Astrocyte of the hippocampus (primary cell): ENCODE results near the gene ITPKC.

Source experiments
- DNase-seq: peaks from one replicate; pipeline ENCODE4 v3.0.0; 2011; ENCODE audit warnings: low read depth, low spot score

Gene ITPKC

DNA sequence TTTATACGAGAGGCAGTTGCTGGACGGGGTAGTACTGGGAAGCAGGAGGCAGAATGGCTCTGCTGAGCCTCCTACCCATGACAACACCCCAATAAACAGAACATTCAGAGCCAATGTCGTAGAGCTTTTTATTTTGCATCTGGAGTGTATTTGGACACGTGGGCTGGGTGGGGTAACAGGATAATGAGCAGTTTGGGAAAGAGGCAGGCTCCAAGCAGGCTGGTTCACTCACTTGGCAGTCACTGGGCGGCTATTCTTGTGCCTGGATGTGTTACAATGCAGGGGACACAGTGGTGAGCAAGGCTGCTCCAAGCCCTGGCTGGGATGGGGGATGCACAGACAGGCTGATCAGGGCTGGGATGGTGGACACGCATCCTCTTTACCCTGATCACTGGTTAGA, 23.8 kb downstream of the ITPKC start:
- no peak for DNase-seq

DNA sequence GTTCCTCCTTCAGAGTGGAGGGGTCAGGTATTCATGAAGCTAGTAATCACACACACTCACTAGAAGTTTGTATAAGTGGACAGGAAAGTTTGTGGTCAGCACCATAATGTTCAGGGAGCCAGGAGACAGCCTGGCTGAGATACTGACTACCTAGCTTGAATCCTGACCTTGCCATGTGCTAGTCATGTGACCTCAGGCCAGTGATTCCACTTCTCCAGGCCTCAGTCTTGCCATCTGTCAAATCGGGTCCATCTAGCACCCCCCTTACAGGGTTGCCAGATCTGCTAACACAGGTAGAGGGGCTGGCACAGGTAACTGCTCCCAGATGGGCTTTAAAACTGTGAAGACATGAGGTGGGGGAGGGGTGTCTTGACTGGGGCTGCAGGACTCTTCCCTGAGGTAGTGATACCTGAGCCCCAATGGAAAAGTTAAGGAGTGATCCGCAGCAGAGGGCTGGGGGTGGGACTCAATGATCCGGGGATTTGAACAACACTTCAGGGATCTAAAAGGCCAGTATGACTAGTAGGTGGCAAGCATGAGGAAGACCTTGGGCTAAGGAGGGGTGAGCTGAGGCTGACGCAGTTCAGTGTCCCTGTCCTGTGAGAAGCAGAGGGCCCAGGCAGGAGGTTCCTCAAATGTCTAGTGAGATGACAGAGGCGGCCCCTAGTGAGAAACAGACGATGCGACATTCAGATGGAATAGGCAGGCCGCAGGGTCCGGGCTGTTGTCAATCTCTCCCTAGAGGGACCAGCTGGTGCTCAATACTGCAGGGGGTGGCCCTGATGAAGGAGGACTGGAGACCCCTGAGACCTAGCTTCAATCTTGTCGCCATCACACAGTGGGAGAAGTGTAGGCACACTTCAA, 24.8 kb downstream of the ITPKC start:
- DNase-seq: no peak

DNA sequence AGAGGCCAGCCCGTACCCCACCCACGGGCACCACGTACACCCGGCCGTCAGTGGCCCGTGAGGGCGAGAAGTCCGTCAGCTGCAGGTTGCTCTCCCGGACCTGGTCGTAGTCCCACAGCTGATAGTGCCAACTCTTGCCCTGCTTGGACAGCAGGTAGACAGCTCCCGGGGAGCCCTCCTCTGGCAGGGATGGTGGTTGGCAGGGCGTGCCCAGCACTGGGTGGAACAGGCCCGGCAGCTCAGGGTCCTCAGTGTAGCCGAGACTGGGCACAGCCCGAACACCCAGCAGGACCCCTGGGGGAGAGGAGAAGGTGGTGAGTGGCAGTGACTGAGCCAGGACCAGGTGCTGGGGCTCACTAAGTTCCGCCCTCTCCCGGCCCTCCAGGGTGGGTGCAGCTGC, 25.6 kb downstream of the ITPKC start:
- DNase-seq: no peak

GRCh38 chr19:40742886-40743285, 26.0 kb downstream of the ITPKC start:
- no peak for DNase-seq

DNA sequence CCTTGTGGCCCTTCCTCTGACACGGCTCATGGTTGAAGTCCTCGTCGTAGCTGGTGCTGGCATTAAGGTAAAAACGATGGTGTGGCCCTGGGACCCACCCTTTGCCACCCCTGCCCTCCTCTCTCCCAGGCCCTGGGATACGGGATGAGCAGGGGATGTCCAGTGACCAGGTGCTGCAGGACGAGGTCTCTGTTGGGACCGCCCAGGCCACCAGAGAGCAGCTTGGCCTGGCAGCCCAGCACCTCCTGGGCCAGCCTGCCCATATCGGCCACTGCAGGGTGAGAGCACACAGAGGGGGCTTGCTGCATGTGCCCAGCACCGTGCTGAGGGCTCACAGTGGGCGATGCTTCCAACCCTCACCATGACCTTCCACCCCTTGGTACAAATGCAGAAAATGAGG, 27.0 kb downstream of the ITPKC start:
- no peak for DNase-seq

GRCh38 chr19:40744554-40745401, 27.9 kb downstream of the ITPKC start:
- no peak for DNase-seq

DNA sequence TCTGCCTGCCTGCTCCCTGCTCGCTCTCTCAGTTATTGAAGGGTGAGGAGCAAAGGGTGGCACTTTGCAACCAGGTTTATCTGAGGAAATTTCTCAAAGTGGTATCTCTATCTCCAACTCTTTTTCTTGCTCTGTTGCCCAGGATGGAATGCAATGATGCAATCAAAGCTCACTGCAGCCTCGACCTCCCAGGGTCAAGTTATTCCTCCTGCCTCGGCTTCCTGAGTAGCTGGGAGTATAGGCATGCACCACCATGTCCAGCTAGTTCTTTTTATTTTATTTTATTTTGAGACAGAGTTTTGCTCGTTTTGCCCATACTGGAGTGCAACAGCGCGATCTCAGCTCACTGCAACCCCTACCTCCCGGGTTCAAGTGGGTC, 28.5 kb downstream of the ITPKC start:
- DNase-seq: peak; percentile 51

DNA sequence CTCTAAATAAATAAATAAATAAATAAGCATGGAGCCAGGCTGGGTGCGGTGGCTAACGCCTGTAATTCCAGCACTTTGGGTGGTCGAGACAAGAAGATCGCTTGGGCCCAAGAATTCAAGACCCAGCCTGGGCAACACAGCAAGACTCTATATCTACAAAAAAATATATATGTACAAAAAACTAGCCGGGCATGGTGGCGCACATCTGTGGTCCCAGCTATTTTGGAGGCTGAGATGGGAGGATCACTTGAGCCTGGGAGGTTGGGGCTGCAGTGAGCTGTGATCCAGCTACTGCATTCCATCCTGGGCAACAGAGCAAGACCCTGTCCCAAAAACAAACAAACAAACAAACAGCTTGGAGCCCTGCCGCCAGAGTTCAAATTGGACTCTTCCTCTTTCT, 30.6 kb downstream of the ITPKC start:
- no peak for DNase-seq

- DNase-seq: peak; percentile 100
Observed at GRCh38 chr19:40750058-40750873, 33.4 kb downstream of the ITPKC start, which contains the start of gene ACTMAP. TSS of gene ACTMAP (minus strand) at chr19:40750477. CDS start at chr19:40749803, 674 bp downstream.

- peak; percentile 99 for DNase-seq
Observed at GRCh38 chr19:40750874-40751537, 34.1 kb downstream of the ITPKC start, which contains the start of gene SNRPA. TSS of gene SNRPA (plus strand) at chr19:40751203. CDS start at chr19:40751409, 206 bp downstream.

DNA sequence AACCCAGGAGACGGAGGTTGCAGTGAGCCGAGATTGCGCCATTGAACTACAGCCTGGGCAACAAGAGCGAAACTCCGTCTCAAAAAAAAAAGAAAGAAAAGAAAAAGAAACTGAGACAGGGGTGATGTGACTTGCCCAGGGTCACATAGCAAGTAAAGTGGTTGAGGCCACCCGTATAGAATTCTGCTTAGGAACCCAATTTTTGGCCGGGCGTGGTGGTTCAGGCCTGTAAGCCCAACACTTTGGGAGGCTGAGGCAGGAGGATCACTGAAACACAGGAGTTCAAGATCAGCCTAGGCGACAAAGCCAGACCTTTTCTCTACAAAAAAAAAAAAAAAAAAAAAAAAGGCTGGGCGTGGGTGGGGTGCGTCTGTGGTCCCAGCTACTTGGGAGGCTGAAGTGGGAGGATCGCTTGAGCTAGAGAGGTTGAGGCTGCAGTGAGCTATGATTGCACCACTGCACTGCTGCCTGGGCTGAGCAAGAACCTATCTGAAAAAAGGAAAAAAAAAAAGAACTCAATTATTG, 35.4 kb downstream of the ITPKC start:
- DNase-seq: no peak

DNA sequence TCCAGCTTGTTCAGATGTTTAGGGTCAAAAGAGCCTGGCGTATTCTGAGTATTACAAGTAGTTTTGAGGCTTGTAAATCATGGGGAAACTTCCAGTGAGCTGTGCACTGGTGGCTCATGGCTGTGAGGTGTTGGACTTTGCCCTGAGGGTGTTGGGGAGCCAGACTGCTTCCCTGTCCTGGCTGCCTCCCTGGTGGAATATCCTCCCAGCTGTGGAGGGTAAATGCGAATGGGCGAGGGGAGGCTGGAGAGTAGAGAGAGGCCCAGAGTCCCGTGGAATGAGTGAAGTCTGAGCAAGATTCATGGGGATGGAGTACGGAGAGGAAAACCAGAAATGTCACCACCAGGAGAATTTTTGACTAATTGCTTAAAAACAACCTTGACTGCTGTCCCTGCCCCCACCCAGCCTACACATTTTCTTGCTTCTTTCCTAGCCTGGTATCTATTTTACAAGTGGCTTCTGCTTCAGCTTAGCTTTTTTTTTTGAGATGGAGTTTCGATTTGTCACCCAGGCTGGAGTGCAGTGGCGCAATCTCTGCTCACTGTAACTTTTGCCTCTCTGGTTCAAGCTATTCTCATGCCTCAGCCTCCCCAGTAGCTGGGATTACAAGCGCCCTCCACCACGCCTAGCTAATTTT, 37.8 kb downstream of the ITPKC start:
- no peak for DNase-seq

- DNase-seq: no peak
Observed at GRCh38 chr19:40755248-40755624, 38.3 kb downstream of the ITPKC start.

DNA sequence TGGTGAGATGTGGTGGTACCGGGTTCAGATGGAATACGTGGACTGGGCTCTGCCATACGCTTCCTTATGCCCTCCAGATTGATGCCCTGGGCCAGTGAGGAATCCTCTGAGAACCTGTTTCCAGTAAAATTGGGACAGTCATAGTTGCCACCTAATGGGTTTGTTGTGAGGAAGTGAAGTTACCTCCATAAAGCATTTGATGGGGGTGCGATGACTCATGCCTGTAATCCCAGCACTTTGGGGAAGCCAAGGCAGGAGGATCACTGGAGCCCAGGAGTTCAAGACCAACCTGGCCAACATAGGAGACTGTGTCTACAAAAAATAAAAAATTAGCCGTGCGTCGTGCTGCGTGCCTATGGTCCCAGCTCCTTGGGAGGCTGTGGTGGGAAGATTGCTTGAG, 38.9 kb downstream of the ITPKC start:
- DNase-seq: no peak

GRCh38 chr19:40756502-40757110, 39.7 kb downstream of the ITPKC start:
- peak; percentile 28 for DNase-seq

- no peak for DNase-seq
Observed at GRCh38 chr19:40758491-40758890, 41.6 kb downstream of the ITPKC start.

DNA sequence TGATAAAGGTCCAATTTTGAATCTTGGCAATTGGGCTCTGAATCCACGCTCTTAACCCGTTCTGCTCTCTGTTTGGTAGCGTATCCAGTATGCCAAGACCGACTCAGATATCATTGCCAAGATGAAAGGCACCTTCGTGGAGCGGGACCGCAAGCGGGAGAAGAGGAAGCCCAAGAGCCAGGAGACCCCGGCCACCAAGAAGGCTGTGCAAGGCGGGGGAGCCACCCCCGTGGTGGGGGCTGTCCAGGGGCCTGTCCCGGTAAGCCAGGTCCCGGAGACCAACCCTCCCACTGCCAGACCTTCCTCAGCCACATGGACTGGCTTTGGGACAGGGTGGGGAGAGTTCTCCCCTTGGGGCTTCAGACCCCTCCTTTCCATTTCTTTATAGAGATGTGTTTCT, 42.4 kb downstream of the ITPKC start:
- no peak for DNase-seq

DNA sequence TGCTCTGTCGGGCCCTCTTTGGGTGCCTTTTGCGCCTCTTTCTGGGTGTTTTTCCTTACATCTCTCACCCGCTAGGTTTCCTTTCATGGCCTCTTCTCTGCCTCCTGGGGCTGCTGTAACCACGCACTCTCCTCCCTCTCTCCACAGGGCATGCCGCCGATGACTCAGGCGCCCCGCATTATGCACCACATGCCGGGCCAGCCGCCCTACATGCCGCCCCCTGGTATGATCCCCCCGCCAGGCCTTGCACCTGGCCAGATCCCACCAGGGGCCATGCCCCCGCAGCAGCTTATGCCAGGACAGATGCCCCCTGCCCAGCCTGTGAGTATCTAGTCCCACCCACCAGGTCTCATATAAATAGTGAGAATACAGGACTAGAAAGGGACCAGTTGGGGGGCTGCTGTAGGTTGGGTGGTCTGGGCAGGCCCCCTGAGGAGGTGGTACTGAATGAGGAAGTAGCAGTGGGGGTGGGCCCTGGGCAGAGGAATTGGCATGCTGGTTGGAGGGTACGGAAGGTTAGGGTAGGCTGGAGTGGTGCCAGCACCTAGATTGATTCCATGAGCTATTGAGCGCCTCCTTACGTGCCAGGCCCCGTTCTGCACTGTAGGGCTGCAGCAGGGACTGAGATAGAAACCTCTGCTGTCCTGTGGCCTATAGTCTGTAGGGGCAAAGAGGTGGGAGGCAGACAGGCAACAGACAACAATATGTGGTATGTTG, 46.0 kb downstream of the ITPKC start:
- DNase-seq: peak; percentile 48

DNA sequence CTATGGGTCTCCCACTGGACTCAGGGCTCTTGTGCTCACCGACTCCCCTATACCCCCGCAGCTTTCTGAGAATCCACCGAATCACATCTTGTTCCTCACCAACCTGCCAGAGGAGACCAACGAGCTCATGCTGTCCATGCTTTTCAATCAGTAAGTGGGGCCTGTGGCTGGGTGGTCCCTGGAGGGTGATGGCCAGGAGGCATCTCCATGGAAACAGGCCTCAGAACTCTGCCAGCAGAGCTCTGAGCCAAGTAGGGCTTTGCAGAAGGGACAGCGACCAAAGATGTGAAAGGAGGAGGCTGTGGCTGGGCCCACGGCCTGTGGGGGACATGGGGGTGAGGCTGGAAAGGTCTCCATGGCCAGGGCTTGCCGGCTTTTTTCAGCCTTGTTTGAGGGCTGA, 46.6 kb downstream of the ITPKC start:
- no peak for DNase-seq
